Measurements from ENCODE around the gene HIRIP3. TPM values are rescaled to one million over a fixed set of nuclear protein-coding genes. Genes with fewer than 3 reads are reported as not detected.

HIRIP3 gene
- total and polyA plus RNA-seq, 2 experiments from 2014 or later: 3.2 to 11.9 TPM

DNA sequence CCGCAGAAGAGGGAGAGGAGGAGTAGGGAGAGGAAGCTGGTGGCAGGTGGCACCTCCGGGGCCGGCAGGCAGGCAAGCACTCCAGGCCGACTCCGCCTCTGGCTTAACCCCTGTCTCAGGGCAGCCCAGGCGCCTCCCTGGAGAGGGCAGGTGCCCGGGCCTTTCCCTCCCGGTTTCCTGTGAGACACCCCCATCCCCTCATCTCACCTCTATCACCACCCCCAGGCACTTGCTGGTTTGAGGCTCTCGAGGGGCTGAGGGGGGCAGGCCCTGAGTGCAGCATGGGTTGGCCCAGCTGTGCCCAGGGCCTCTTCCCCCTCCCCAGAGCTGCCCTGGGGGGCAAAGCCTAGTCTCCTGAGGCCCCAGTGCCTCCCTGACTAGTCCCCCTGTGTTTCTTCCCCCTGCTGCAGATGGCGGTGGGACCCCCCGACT, 9.4 kb upstream of the HIRIP3 start:
- TF ChIP-seq EZH2 (IDR thresholded peaks at IDR 0.05; ENCODE audit: insufficient read depth, poor library complexity, severe bottlenecking): no peak
- no peak for TF ChIP-seq EZH2phosphoT487 (IDR thresholded peaks at IDR 0.05; ENCODE audit: insufficient read depth, low read depth)
- Histone ChIP-seq H3K9me2 (ENCODE audit: insufficient read depth) (no peaks in the 10 kb centered on the region), H4K20me1 (ENCODE audit: insufficient read depth) (no peaks in the 10 kb centered on the region), H3F3A (ENCODE audit: insufficient read depth) (no peaks in the 10 kb centered on the region), H3K4me1 (ENCODE audit: insufficient read depth) (no peaks in the 10 kb centered on the region), H3K27me3 (replicated peaks; ENCODE audit: insufficient read depth) (peaks cover 2% of the 10 kb centered on the region; the same call in 1 of the 2 replicates), H3K9me3 (ENCODE audit: low read depth) (no peaks in the 10 kb centered on the region), H2AFZ (no peak overlapping the region), H3K4me2 (ENCODE audit: unreplicated experiment) (no peak overlapping the region), H3K27ac (no peak overlapping the region), H3K79me2 (ENCODE audit: insufficient read depth) (no peaks in the 10 kb centered on the region), H3K4me3 (no peak overlapping the region), H3K36me3 (ENCODE audit: low read depth) (no peaks in the 10 kb centered on the region), H3K9ac (no peak overlapping the region)
- in situ Hi-C loops (cut with MboI): no loop called here
- DNase-seq: no peak
- WGBS, 2 experiments (ENCODE audit: low coverage in 1 of 2, low lambda C conversion rate in 2 of 2, missing lambda C conversion rate in 2 of 2): 71 to 72% methylated on average over 7 to 11 of the region's 11 CpGs

DNA sequence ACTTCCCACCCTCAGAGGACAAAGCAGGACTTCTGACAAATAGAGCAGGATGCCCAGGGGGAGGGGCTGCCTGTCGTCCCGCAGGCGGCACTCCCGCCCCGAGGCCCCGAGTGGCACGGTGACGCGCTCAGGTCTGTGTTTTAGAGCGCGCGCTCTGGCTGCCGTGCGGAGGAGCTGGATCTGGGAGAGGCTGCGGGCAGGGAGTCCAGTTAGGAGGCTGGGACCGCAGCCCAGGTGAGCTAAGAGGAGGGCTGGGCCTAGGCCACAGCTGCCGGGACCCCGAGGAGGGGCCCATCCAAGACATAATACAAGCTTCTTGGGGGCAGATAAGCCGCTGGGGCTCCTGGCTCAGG, 9.0 kb upstream of the HIRIP3 start:
- H3K79me2 ChIP-seq (ENCODE audit: insufficient read depth): no peaks in the 10 kb centered on the region
- H3K27ac ChIP-seq: no peak overlapping the region
- no peaks in the 10 kb centered on the region for H3K9me2 ChIP-seq (ENCODE audit: insufficient read depth)
- H3F3A ChIP-seq (ENCODE audit: insufficient read depth): no peaks in the 10 kb centered on the region
- no peak overlapping the region for H3K4me2 ChIP-seq (ENCODE audit: unreplicated experiment)
- no peak for DNase-seq
- no peak overlapping the region for H2AFZ ChIP-seq
- no peaks in the 10 kb centered on the region for H3K9me3 ChIP-seq (ENCODE audit: low read depth)
- no peak overlapping the region for H3K4me3 ChIP-seq
- in situ Hi-C loops (cut with MboI): no loop called here
- H4K20me1 ChIP-seq (ENCODE audit: insufficient read depth): no peaks in the 10 kb centered on the region
- no peaks in the 10 kb centered on the region for H3K36me3 ChIP-seq (ENCODE audit: low read depth)
- WGBS, 2 experiments (ENCODE audit: low coverage in 1 of 2, low lambda C conversion rate in 2 of 2, missing lambda C conversion rate in 2 of 2): 80 to 83% methylated on average over 19 of the region's 19 CpGs
- H3K9ac ChIP-seq: no peak overlapping the region
- no peaks in the 10 kb centered on the region for H3K27me3 ChIP-seq (replicated peaks; ENCODE audit: insufficient read depth)
- no peak for TF ChIP-seq EZH2phosphoT487 (IDR thresholded peaks at IDR 0.05; ENCODE audit: insufficient read depth, low read depth)
- TF ChIP-seq EZH2 (IDR thresholded peaks at IDR 0.05; ENCODE audit: insufficient read depth, poor library complexity, severe bottlenecking): no peak
- no peaks in the 10 kb centered on the region for H3K4me1 ChIP-seq (ENCODE audit: insufficient read depth)

DNA sequence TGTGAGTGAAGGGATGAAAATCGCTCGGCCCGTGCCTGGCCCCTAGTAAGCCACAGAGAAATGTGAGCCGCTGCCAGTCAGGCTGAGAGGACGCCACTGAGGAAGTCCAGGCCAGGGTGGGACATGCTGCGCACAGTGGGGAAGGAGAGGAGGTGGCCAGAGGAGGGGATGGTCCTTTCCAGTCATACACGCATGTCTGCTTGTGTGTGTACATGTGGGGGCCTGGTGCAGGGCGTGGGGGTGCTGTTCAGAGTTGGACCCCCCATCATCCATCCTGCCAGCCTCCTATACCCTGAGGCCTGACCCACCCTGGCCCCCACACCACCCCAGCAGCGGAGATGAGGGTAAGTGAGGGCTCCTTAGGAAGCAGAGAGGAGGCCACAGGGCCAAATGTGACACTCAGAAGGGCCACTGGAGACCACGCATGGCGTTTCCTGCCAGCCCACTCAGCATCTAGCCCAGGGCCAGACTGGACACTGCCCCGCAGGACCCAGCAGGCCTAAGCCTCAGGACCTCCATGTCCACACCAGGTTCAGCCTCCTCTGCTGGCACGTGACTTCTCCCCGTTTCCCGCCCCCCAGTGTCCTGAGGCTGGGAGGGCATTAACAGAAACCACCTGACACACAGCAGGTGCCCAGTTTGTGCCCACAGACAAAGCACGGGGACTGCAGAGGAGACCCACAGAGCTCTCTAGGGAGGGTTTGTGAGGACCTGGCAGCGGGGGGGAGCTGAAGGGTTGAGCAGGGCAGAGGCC, 8.4 kb upstream of the HIRIP3 start:
- in situ Hi-C loops (cut with MboI): no loop called here
- H3K4me2 ChIP-seq (ENCODE audit: unreplicated experiment): no peak overlapping the region

DNA sequence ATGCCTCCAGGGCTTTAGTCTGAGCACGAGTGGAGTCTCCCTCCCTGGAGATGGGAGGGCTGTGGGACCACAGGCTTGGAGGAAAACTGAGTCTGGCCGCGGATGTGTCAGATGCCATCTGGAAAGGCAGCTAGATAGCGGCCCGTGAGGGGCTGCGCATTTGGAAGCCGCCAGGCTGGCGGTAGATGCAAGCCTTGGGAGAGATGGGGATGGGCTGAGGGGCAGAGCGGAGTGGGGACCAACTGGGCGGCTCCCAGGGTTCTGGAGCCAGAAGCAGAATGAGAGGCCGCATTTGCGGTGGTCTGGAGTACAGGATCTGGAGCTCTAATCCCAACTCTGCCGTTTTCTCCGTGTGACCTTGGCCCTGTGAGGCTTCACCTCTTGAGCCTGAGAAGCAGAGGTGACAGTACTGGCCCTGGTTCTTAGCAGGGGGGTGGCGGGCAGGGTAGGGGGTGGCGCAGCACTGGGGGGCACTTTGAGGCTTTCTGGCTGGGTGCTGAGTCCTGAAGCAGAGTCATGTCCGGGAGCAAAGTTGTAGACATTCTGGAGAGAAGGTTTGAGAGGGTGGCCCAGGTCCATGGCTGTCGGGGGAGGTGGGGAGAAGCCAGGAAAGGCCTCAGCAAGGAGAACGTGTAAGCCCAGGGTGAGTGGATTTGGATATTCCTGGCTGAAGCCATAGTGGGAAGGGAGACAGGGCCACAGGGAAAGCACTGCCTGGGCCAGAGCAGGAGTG, 7.4 kb upstream of the HIRIP3 start:
- Histone ChIP-seq H3K36me3 (ENCODE audit: low read depth) (no peaks in the 10 kb centered on the region), H3F3A (ENCODE audit: insufficient read depth) (no peaks in the 10 kb centered on the region), H3K79me2 (ENCODE audit: insufficient read depth) (peaks cover 2% of the 10 kb centered on the region; the same call in 1 of the 2 replicates), H3K4me1 (ENCODE audit: insufficient read depth) (no peaks in the 10 kb centered on the region), H3K9me2 (ENCODE audit: insufficient read depth) (no peaks in the 10 kb centered on the region), H3K4me2 (ENCODE audit: unreplicated experiment) (no peak overlapping the region), H3K27ac (no peak overlapping the region), H3K27me3 (replicated peaks; ENCODE audit: insufficient read depth) (no peaks in the 10 kb centered on the region), H4K20me1 (ENCODE audit: insufficient read depth) (no peaks in the 10 kb centered on the region), H2AFZ (no peak overlapping the region), H3K9ac (no peak overlapping the region), H3K4me3 (no peak overlapping the region), H3K9me3 (ENCODE audit: low read depth) (no peaks in the 10 kb centered on the region)
- in situ Hi-C loops (cut with MboI): no loop called here
- TF ChIP-seq EZH2 (IDR thresholded peaks at IDR 0.05; ENCODE audit: insufficient read depth, poor library complexity, severe bottlenecking): no peak
- no peak for TF ChIP-seq EZH2phosphoT487 (IDR thresholded peaks at IDR 0.05; ENCODE audit: insufficient read depth, low read depth)
- no peak for DNase-seq
- 80 to 85% methylated on average over 19 of the region's 19 CpGs for WGBS, 2 experiments (ENCODE audit: low coverage in 1 of 2, low lambda C conversion rate in 2 of 2, missing lambda C conversion rate in 2 of 2)

More for the DNA sequence above, 8.4 kb upstream of the HIRIP3 start:
- DNase-seq: no peak
- no peaks in the 10 kb centered on the region for H3K4me1 ChIP-seq (ENCODE audit: insufficient read depth)
- no peaks in the 10 kb centered on the region for H3K9me3 ChIP-seq (ENCODE audit: low read depth)
- H4K20me1 ChIP-seq (ENCODE audit: insufficient read depth): no peaks in the 10 kb centered on the region
- no peak overlapping the region for H3K4me3 ChIP-seq
- H3K36me3 ChIP-seq (ENCODE audit: low read depth): no peaks in the 10 kb centered on the region
- no peak overlapping the region for H2AFZ ChIP-seq
- H3F3A ChIP-seq (ENCODE audit: insufficient read depth): no peaks in the 10 kb centered on the region
- no peak overlapping the region for H3K27ac ChIP-seq
- no peaks in the 10 kb centered on the region for H3K9me2 ChIP-seq (ENCODE audit: insufficient read depth)
- no peaks in the 10 kb centered on the region for H3K79me2 ChIP-seq (ENCODE audit: insufficient read depth)
- no peaks in the 10 kb centered on the region for H3K27me3 ChIP-seq (replicated peaks; ENCODE audit: insufficient read depth)
- H3K9ac ChIP-seq: no peak overlapping the region
- WGBS, 2 experiments (ENCODE audit: low coverage in 1 of 2, low lambda C conversion rate in 2 of 2, missing lambda C conversion rate in 2 of 2): 86 to 89% methylated on average over 15 to 17 of the region's 17 CpGs
- TF ChIP-seq EZH2 (IDR thresholded peaks at IDR 0.05; ENCODE audit: insufficient read depth, poor library complexity, severe bottlenecking): no peak
- no peak for TF ChIP-seq EZH2phosphoT487 (IDR thresholded peaks at IDR 0.05; ENCODE audit: insufficient read depth, low read depth)

Data from GM23248 (cell line).